IPS DF 6.9 (cell line): Measurements from ENCODE around the gene SLC25A25.

Experiments used
- DNase-seq: peaks from one replicate; pipeline ENCODE4 v3.0.0-alpha.2; 2013; ENCODE audit warnings: low read depth, low spot score
- H3K27ac ChIP-seq: one replicate; pipeline ENCODE4 v1.5.1; 2013; ENCODE audit warnings: low read length, control low read depth
- H3K27me3 ChIP-seq: 2 replicates; pipeline ENCODE4 v1.6.1; 2013; ENCODE audit warnings: mild to moderate bottlenecking, low read length; ENCODE audit not compliant: control insufficient read depth, insufficient read depth
- H3K36me3 ChIP-seq: 2 replicates; pipeline ENCODE4 v1.6.1; 2013; ENCODE audit warnings: low read length; ENCODE audit not compliant: control insufficient read depth, insufficient read depth
- H3K4me1 ChIP-seq: 2 replicates; pipeline ENCODE4 v1.6.1; 2013; ENCODE audit warnings: low read length; ENCODE audit not compliant: control insufficient read depth, insufficient read depth
- H3K4me3 ChIP-seq: 2 replicates; pipeline ENCODE4 v1.5.1; 2013; ENCODE audit warnings: mild to moderate bottlenecking, low read length
- H3K9me3 ChIP-seq: 2 replicates; pipeline ENCODE4 v1.6.1; 2013; ENCODE audit warnings: low read length, inconsistent platforms; ENCODE audit not compliant: control insufficient read depth, insufficient read depth
- WGBS: extraction: QIAGEN DNeasy Blood & Tissue Kit; methylation state at CpG from one replicate; pipeline ENCODE4 v1.1.7; 2013; ENCODE audit warnings: mixed read lengths, missing lambda C conversion rate; ENCODE audit not compliant: insufficient read length, insufficient coverage; 5-methylcytosine and 5-hydroxymethylcytosine counted together

SLC25A25 gene

GRCh38 chr9:128051932-128052709, 15.9 kb upstream of the SLC25A25 start:
- no peaks in the 10 kb centered on the region; the same call in 1 of the 2 replicates for H3K36me3 ChIP-seq
- H3K4me3 ChIP-seq = no peak overlapping the region
- DNase-seq = no peak
- no peaks in the 10 kb centered on the region; the same call in 1 of the 2 replicates for H3K27me3 ChIP-seq
- no peaks in the 10 kb centered on the region for H3K9me3 ChIP-seq
- no CpG with 5 or more reads among the region's 15 CpGs for WGBS
- peaks cover 6% of the 10 kb centered on the region; the same call in 1 of the 2 replicates for H3K4me1 ChIP-seq
- no peak overlapping the region for H3K27ac ChIP-seq

DNA sequence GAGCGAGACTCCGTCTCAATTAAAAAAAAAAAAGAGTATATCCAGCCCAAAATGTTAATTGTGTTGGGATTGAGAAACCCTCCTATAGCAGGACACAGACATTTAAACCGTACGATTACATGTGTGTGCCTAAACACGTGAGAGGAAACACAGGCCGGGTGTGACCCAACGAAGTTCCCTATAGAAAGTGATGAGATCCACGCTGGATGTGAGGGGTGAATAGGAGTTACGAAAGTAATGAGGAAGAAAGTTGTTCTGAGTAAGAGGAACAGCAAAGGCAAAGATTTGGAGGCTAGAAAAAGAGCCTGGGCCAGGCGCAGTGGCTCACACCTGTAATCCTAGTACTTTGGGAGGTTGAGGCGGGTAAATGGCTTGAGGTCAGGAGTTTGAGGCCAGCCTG, 14.5 kb upstream of the SLC25A25 start:
- 100% methylated on average over 1 of the region's 11 CpGs for WGBS
- Histone ChIP-seq H3K27ac (no peak overlapping the region), H3K27me3 (no peaks in the 10 kb centered on the region; the same call in 1 of the 2 replicates), H3K4me3 (no peak overlapping the region), H3K4me1 (peaks cover 9% of the 10 kb centered on the region; the same call in 1 of the 2 replicates), H3K9me3 (no peaks in the 10 kb centered on the region), H3K36me3 (no peaks in the 10 kb centered on the region; the same call in 1 of the 2 replicates)
- no peak for DNase-seq

DNA sequence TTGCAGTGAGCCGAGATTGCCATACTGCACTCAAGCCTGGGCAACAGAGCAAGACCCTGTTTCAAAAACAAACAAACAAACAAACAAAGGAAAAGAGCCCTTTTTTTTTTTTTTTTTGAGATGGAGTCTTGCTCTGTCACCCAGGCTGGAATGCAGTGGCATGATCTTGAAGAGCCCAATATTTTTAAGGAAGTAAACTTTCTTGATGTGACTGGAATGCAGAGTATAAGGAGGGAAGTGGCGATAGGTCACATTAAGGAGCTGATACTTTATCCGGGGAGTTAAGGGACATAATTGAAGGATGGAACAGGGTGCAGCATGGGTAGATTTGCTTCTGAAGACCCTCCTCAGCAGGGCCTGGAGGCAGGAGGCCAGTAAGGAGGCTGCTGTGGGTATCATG, 13.9 kb upstream of the SLC25A25 start:
- H3K27me3 ChIP-seq = no peaks in the 10 kb centered on the region; the same call in 1 of the 2 replicates
- no peak overlapping the region for H3K27ac ChIP-seq
- whole genome bisulfite sequencing = no CpG with 5 or more reads among the region's 3 CpGs
- no peak overlapping the region for H3K4me3 ChIP-seq
- no peaks in the 10 kb centered on the region for H3K9me3 ChIP-seq
- no peaks in the 10 kb centered on the region; the same call in 1 of the 2 replicates for H3K36me3 ChIP-seq
- DNase-seq = no peak
- peaks cover 9% of the 10 kb centered on the region; the same call in 1 of the 2 replicates for H3K4me1 ChIP-seq

DNA sequence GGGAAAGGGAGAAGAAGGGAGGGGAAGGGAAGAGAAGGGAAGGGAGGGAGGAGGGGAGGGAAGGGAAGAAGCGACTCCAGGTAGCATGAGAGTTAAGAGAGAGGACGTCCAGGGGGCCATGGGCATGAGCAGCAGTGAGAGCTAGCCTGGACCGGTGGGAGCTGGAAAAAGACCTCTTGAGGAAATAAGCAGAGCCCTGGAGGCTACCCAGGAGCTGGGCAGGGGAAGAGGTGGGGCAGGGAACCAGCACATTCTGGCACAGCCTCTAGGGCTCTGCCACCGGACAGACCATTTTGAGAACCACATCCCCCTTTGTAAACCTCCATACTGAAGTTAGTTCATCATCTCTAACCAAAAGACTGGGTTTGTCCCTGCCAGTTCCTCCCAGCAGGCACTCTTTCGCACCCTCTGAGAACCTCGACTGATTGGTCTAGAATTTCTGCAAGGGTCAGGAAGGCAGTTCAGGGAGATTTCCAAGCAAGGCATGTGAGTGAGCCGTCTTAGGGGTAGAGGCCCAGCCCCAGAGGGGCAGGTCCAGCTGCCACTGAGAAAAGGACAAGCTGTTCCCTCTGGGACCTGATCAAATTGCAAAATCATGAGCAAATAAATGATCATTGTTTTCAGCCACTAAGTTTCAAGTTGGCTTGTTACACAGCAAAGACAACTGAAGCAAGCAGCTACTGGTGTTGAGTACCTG, 12.5 kb upstream of the SLC25A25 start:
- no peak for DNase-seq

DNA sequence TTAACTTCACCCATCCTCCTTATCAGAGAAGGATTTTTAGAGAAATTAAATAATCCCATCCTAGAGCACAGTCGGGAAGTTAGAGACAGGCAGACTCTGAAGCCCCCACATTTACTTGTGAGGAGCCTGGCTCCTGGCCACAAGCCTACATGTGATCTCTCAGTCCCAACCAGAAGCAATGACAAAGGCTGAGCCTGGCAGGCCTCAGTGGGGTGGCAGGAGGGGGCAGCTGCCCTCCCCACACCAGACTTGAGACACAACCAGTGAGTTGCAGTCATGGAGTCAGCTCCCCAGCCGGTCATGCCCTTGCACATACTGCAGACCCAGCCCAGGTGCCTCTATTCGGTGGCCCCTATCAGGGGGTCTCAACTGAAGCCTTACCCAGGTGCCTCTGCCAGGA, 11.9 kb upstream of the SLC25A25 start:
- H3K4me1 ChIP-seq = peaks cover 9% of the 10 kb centered on the region; the same call in 1 of the 2 replicates
- WGBS = no CpG with 5 or more reads among the region's 3 CpGs
- no peak for DNase-seq
- H3K27me3 ChIP-seq = no peaks in the 10 kb centered on the region; the same call in 1 of the 2 replicates
- H3K27ac ChIP-seq = no peak overlapping the region
- no peak overlapping the region for H3K4me3 ChIP-seq
- H3K9me3 ChIP-seq = no peaks in the 10 kb centered on the region
- H3K36me3 ChIP-seq = no peaks in the 10 kb centered on the region

More for the DNA sequence above, 12.5 kb upstream of the SLC25A25 start:
- Histone ChIP-seq H3K9me3 (no peaks in the 10 kb centered on the region), H3K27me3 (no peaks in the 10 kb centered on the region; the same call in 1 of the 2 replicates), H3K4me1 (peaks cover 9% of the 10 kb centered on the region; the same call in 1 of the 2 replicates), H3K4me3 (no peak overlapping the region), H3K36me3 (no peaks in the 10 kb centered on the region; the same call in 1 of the 2 replicates), H3K27ac (no peak overlapping the region)
- no CpG with 5 or more reads among the region's 7 CpGs for WGBS

- no peaks in the 10 kb centered on the region for H3K27me3 ChIP-seq
- WGBS = no CpG with 5 or more reads among the region's 14 CpGs
- no peak for DNase-seq
- H3K4me3 ChIP-seq = no peak overlapping the region
- H3K36me3 ChIP-seq = no peaks in the 10 kb centered on the region
- no peaks in the 10 kb centered on the region for H3K9me3 ChIP-seq
- H3K4me1 ChIP-seq = peaks cover 9% of the 10 kb centered on the region; the same call in 1 of the 2 replicates
- H3K27ac ChIP-seq = no peak overlapping the region
Measured at GRCh38 chr9:128056887-128057723, 10.9 kb upstream of the SLC25A25 start.

DNA sequence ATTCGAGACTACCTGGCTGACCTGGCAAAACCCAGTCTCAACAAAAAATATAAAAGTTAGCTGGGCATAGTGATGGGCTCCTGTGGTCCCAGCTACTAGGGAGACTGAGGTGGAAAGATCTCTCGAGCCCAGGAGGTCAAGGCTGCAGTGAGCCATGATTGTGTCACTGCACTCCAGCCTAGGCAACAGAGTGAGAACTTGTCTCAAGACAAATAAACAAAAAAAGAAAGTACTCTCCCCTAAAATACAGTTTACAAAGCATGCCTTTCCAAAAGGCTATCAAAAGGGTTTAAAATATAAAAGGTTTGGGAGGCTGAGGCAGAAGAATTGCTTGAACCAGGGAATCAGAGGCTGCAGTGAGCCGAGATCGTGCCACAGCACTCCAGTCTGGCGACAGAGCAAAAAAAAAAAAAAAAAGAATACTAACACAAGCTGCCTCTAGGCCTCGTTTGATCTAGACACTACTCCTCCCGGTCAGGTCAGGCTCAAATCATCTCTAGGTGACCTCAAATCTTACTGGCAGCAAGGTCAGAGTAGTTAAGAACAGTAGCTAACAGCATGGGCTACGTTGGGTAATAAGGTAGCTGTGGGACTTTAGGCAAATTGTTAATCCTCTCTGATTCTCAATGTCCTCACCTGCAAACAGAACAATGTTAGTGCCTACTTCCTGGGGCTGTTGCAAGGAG, 10.2 kb upstream of the SLC25A25 start:
- peaks cover 9% of the 10 kb centered on the region; the same call in 1 of the 2 replicates for H3K4me1 ChIP-seq
- H3K27me3 ChIP-seq = no peaks in the 10 kb centered on the region
- H3K4me3 ChIP-seq = no peak overlapping the region
- no peak for DNase-seq
- no peaks in the 10 kb centered on the region for H3K9me3 ChIP-seq
- no peak overlapping the region for H3K27ac ChIP-seq
- no CpG with 5 or more reads among the region's 8 CpGs for WGBS
- H3K36me3 ChIP-seq = no peaks in the 10 kb centered on the region

DNA sequence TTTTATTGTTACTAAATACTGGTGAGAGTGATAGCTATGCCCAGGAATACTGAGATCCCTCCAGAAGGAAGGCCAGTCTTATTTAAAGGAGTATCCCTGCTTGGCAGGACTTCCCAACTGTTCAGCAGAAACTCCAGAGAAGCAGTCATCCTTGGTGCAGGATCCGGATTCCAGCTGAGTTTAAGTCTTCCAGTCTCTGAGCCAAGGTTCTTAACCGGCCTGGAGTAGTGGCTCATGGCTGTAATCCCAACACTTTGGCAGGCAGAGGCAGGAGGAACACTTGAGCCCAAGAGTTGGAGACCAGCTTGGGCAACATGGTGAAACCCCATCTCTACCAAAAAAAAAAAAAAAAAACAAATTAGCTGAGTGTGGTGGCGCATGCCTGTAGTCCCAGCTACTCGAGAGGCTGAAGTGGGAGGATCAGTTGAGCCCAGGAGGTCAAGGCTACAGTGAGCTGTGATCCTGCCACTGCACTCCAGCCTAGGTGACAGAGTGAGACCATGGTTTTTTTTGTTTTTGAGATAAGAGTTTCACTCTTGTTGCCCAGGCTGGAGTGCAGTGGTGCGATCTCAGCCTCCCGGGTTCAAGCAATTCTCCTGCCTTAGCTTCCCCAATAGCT, 8.6 kb upstream of the SLC25A25 start:
- DNase-seq = no peak
- no CpG with 5 or more reads among the region's 6 CpGs for WGBS
- Histone ChIP-seq H3K27ac (no peak overlapping the region), H3K36me3 (no peaks in the 10 kb centered on the region), H3K9me3 (no peaks in the 10 kb centered on the region), H3K4me1 (peaks cover 9% of the 10 kb centered on the region; the same call in 1 of the 2 replicates), H3K27me3 (no peaks in the 10 kb centered on the region), H3K4me3 (no peak overlapping the region)

- H3K27me3 ChIP-seq = no peaks in the 10 kb centered on the region
- H3K27ac ChIP-seq = no peak overlapping the region
- peaks cover 7% of the 10 kb centered on the region for H3K4me1 ChIP-seq
- no peak overlapping the region for H3K4me3 ChIP-seq
- no peaks in the 10 kb centered on the region for H3K9me3 ChIP-seq
- WGBS = no CpG with 5 or more reads among the region's 13 CpGs
- H3K36me3 ChIP-seq = no peaks in the 10 kb centered on the region
- no peak for DNase-seq
Measured at GRCh38 chr9:128061275-128061960, 6.6 kb upstream of the SLC25A25 start.
